ENCODE data around the gene IL18RAP. TPM values are rescaled to one million over a fixed set of nuclear protein-coding genes. Genes with fewer than 3 reads are reported as not detected.

IL18RAP gene
- total RNA-seq, 1 experiment from 2014 or later: not detected

DNA sequence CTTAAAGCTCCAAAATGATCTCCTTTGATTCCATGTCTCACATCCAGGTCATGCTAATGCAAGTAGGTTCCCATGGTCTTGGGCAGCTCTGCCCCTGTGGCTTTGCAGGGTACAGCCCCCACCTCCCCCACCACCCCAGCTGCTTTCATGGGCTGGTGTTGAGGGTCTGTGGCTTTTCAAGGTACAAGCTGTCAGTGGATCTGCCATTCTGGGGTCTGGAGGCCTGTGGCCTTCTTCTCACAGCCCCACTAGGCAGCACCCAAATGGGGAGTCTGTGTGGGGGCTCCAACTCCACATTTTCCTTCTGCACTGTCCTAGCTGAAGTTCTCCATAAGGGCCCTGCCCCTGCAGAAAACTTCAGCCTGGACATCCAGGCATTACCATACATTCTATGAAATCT is 69.0 kb downstream of the IL18RAP start (continued):
- TF ChIP-seq, protein P1, sequence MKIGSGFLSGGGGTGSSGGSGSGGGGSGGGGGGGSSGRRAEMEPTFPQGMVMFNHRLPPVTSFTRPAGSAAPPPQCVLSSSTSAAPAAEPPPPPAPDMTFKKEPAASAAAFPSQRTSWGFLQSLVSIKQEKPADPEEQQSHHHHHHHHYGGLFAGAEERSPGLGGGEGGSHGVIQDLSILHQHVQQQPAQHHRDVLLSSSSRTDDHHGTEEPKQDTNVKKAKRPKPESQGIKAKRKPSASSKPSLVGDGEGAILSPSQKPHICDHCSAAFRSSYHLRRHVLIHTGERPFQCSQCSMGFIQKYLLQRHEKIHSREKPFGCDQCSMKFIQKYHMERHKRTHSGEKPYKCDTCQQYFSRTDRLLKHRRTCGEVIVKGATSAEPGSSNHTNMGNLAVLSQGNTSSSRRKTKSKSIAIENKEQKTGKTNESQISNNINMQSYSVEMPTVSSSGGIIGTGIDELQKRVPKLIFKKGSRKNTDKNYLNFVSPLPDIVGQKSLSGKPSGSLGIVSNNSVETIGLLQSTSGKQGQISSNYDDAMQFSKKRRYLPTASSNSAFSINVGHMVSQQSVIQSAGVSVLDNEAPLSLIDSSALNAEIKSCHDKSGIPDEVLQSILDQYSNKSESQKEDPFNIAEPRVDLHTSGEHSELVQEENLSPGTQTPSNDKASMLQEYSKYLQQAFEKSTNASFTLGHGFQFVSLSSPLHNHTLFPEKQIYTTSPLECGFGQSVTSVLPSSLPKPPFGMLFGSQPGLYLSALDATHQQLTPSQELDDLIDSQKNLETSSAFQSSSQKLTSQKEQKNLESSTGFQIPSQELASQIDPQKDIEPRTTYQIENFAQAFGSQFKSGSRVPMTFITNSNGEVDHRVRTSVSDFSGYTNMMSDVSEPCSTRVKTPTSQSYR (CRISPR knock-in tag; IDR thresholded peaks at IDR 0.05): no peak
- TF ChIP-seq, protein P2, sequence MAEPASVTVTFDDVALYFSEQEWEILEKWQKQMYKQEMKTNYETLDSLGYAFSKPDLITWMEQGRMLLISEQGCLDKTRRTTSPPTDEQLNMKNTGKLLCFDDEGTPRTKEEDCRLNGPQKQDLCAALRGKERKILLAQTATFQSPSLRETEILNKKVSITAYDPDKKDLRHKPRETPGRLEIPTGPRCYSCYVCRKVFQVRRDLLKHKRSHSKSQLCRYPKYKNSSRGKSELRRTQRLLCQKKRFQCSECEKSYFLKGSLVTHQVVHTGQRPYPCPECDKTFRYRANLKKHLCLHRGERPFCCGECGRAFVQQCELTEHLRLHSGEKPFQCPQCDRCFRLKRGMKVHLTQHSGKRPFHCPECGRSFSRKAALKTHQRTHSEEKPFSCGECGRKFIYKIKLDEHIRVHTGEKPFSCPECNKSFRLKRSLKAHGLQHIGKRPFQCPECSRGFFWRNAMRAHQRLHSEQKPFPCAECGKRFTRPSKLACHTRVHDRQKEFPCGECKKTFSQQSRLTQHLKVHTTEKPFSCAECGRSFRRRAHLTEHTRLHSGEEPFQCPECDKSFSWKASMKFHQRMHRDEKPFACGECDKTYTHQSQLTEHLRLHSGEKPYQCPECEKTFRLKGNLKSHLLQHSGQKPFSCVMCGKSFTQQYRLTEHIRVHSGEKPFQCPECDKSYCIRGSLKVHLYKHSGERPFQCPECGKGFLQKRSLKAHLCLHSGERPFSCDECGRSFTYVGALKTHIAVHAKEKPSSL (CRISPR knock-in tag; conservative IDR thresholded peaks at IDR 0.05): no peak
- TF ChIP-seq, protein P3, sequence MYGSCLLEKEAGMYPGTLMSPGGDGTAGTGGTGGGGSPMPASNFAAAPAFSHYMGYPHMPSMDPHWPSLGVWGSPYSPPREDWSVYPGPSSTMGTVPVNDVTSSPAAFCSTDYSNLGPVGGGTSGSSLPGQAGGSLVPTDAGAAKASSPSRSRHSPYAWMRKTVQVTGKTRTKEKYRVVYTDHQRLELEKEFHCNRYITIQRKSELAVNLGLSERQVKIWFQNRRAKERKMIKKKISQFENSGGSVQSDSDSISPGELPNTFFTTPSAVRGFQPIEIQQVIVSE (CRISPR knock-in tag; IDR thresholded peaks at IDR 0.05; ENCODE audit: borderline replicate concordance): no peak
- no peak for TF ChIP-seq IRF2 (CRISPR knock-in tag; IDR thresholded peaks at IDR 0.05; ENCODE audit: borderline replicate concordance, low read depth)
- no peak for TF ChIP-seq RELA (CRISPR knock-in tag; IDR thresholded peaks at IDR 0.05; ENCODE audit: borderline replicate concordance)

DNA sequence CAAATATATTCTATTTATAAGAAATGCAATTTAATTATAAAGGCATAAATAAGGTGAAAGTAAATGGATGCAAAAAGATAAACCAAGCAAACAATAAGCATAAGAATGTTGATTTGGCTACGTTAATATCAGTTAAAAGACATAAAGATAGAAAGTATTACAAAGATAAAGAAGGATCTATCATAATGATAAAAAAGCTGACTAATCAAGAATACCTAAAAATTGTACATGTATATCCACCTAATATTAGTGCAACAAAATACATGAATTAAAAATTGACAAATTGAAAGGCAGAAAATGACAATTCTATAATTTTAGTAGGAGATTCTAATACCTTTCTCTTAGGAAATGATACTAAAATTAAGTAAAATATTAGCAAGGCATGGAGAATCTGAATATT is 71.6 kb downstream of the IL18RAP start:
- ChIA-PET POLR2A (no interaction called here), CTCF (no interaction called here)
- Mint-ChIP-seq H3K27me3 (ENCODE audit: low read depth) (no peaks in the 10 kb centered on the region), H3K9me3 (peaks cover 58% of the 10 kb centered on the region), H3K36me3 (peaks cover 28% of the 10 kb centered on the region), H3K4me1 (peaks cover 11% of the 10 kb centered on the region), H3K27ac (no peak overlapping the region), H3K4me3 (no peak overlapping the region)
- DNase-seq (ENCODE audit: low spot score) (no peak), ATAC-seq (no peak)
- TF ChIP-seq TEAD1 (CRISPR knock-in tag; IDR thresholded peaks at IDR 0.05) (no peak), MXD4 (CRISPR knock-in tag; IDR thresholded peaks at IDR 0.05; ENCODE audit: borderline replicate concordance) (no peak), ZNF138 (CRISPR knock-in tag; conservative IDR thresholded peaks at IDR 0.05) (no peak)
- TF ChIP-seq, protein P4, sequence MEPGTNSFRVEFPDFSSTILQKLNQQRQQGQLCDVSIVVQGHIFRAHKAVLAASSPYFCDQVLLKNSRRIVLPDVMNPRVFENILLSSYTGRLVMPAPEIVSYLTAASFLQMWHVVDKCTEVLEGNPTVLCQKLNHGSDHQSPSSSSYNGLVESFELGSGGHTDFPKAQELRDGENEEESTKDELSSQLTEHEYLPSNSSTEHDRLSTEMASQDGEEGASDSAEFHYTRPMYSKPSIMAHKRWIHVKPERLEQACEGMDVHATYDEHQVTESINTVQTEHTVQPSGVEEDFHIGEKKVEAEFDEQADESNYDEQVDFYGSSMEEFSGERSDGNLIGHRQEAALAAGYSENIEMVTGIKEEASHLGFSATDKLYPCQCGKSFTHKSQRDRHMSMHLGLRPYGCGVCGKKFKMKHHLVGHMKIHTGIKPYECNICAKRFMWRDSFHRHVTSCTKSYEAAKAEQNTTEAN (CRISPR knock-in tag; IDR thresholded peaks at IDR 0.05): no peak

DNA sequence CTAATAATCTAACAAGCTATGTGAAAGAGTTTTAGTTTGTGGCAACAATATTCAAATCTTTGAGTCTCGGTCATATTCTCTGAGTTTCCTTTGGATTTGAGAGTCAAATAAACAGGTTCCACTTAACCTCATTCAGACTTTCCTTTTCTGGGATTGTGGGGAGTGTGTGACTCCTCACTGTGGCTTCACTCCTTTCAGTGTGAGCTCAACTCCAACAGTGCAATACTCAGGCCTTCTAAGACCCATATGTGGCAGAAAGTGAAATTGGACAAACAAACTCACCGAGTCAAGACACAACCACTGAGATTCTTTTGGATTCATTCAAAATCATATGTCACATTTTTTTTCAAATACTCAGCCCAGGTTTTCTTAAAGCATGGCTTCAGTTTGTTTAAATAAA is 75.5 kb downstream of the IL18RAP start:
- Mint-ChIP-seq H3K4me3 (no peak overlapping the region), H3K9me3 (peaks cover 27% of the 10 kb centered on the region), H3K4me1 (no peaks in the 10 kb centered on the region), H3K27ac (no peak overlapping the region), H3K36me3 (peaks cover 4% of the 10 kb centered on the region; the same call in 1 of the 2 replicates), H3K27me3 (ENCODE audit: low read depth) (no peaks in the 10 kb centered on the region)
- DNase-seq (ENCODE audit: low spot score) (no peak), ATAC-seq (no peak)
- ChIA-PET POLR2A (no interaction called here), CTCF (no interaction called here)
- TF ChIP-seq SMAD4 (CRISPR knock-in tag; IDR thresholded peaks at IDR 0.05): no peak
- no peak for TF ChIP-seq ZNF263 (CRISPR knock-in tag; IDR thresholded peaks at IDR 0.05; ENCODE audit: low read depth)
- TF ChIP-seq, protein P3 (CRISPR knock-in tag; IDR thresholded peaks at IDR 0.05; ENCODE audit: borderline replicate concordance): no peak

DNA sequence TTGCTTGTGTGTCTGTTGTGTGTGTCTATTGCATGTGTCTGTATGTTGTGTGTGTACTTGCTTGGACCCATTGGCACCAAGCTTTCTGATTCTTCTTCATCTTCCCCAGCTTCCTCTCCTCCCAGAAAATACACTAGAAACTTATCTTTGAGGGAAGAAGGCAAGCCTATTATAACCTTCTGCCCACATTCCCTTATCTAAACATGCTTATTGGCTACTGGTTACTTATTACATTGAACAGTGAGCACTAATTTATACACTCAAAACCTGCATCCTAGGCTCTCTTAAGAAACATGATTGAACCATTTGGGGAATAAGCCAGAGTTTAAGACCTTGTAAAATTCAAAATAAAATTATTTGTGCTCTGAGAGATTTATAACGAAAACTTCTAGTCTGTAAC is 76.6 kb downstream of the IL18RAP start:
- Mint-ChIP-seq H3K27ac (no peak overlapping the region), H3K4me3 (no peak overlapping the region), H3K27me3 (ENCODE audit: low read depth) (no peaks in the 10 kb centered on the region), H3K9me3 (peaks cover 19% of the 10 kb centered on the region), H3K4me1 (no peaks in the 10 kb centered on the region), H3K36me3 (no peaks in the 10 kb centered on the region)
- ATAC-seq (no peak), DNase-seq (ENCODE audit: low spot score) (no peak)
- ChIA-PET CTCF (interaction anchor here (0.6 kb wide), 1 partner anchor 26 kb away, joined by 3 read pairs; the partner anchor contains the start of gene SLC9A4), POLR2A (no interaction called here)
- TF ChIP-seq ZNF423 (CRISPR knock-in tag; IDR thresholded peaks at IDR 0.05): no peak
- TF ChIP-seq, protein P5, sequence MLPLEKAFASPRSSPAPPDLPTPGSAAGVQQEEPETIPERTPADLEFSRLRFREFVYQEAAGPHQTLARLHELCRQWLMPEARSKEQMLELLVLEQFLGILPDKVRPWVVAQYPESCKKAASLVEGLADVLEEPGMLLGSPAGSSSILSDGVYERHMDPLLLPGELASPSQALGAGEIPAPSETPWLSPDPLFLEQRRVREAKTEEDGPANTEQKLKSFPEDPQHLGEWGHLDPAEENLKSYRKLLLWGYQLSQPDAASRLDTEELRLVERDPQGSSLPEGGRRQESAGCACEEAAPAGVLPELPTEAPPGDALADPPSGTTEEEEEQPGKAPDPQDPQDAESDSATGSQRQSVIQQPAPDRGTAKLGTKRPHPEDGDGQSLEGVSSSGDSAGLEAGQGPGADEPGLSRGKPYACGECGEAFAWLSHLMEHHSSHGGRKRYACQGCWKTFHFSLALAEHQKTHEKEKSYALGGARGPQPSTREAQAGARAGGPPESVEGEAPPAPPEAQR (CRISPR knock-in tag; IDR thresholded peaks at IDR 0.05): no peak
- TF ChIP-seq, protein P6, sequence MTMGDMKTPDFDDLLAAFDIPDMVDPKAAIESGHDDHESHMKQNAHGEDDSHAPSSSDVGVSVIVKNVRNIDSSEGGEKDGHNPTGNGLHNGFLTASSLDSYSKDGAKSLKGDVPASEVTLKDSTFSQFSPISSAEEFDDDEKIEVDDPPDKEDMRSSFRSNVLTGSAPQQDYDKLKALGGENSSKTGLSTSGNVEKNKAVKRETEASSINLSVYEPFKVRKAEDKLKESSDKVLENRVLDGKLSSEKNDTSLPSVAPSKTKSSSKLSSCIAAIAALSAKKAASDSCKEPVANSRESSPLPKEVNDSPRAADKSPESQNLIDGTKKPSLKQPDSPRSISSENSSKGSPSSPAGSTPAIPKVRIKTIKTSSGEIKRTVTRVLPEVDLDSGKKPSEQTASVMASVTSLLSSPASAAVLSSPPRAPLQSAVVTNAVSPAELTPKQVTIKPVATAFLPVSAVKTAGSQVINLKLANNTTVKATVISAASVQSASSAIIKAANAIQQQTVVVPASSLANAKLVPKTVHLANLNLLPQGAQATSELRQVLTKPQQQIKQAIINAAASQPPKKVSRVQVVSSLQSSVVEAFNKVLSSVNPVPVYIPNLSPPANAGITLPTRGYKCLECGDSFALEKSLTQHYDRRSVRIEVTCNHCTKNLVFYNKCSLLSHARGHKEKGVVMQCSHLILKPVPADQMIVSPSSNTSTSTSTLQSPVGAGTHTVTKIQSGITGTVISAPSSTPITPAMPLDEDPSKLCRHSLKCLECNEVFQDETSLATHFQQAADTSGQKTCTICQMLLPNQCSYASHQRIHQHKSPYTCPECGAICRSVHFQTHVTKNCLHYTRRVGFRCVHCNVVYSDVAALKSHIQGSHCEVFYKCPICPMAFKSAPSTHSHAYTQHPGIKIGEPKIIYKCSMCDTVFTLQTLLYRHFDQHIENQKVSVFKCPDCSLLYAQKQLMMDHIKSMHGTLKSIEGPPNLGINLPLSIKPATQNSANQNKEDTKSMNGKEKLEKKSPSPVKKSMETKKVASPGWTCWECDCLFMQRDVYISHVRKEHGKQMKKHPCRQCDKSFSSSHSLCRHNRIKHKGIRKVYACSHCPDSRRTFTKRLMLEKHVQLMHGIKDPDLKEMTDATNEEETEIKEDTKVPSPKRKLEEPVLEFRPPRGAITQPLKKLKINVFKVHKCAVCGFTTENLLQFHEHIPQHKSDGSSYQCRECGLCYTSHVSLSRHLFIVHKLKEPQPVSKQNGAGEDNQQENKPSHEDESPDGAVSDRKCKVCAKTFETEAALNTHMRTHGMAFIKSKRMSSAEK (CRISPR knock-in tag; IDR thresholded peaks at IDR 0.05; ENCODE audit: borderline replicate concordance): no peak
- TF ChIP-seq HMGA2 (CRISPR knock-in tag; IDR thresholded peaks at IDR 0.05): no peak
- TF ChIP-seq, protein P7, sequence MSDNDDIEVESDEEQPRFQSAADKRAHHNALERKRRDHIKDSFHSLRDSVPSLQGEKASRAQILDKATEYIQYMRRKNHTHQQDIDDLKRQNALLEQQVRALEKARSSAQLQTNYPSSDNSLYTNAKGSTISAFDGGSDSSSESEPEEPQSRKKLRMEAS (CRISPR knock-in tag; IDR thresholded peaks at IDR 0.05): no peak

Data from WTC11 (cell line).